GM21390 (cell line): ENCODE data around the gene RALGDS.
"Not testable (repeated sequence)": the region's sequence is repeated elsewhere in the genome, so short reads cannot be mapped to it uniquely, and the experiment has no call there.

ENCODE experiments used
- ATAC-seq: cut with Tn5 transposase; IDR thresholded peaks from one replicate; pipeline ENCODE4 v1.9.1; 2021; ENCODE audit not compliant: unreplicated experiment

Gene RALGDS

DNA sequence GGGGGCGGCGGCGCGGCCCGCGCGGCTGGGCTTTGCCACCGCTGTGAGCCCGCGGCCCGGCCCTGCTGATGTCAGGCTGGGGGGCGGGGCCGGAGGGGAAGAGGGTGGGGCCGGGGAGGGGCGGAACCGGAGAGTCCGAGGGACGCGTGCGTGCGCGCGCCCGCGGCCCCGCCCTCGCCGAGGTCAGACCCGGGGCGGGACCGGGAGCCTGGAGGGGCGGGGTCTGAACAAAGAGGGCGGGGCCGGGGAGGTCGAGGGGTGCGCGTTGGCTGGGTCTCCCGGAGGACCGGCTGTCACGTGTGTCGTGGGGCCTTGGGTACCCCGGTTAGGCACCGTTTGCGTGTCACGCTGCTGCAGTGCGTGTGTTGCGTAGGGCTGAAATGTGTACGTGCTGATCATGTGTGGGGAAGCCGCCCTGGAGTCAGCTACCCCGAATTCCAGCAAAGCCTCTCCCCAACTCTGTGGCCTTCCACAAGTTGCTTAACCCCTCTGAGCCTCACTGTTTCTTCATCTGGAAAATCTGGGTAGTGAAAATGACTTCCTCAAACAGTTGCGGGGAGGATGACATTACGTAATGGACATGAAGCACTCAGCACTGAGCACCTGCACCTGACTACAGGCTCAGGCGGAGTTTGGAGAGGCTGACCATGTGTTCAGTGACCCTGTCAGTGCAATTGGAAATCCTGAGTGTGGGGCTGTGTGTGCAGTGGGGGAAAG is at the start of gene RALGDS:
RALGDS (minus strand) TSS at position 43 of the 717 bp plus-strand sequence. CDS start 86 bp downstream, outside the sequence.
- ATAC-seq = peak; percentile 62

DNA sequence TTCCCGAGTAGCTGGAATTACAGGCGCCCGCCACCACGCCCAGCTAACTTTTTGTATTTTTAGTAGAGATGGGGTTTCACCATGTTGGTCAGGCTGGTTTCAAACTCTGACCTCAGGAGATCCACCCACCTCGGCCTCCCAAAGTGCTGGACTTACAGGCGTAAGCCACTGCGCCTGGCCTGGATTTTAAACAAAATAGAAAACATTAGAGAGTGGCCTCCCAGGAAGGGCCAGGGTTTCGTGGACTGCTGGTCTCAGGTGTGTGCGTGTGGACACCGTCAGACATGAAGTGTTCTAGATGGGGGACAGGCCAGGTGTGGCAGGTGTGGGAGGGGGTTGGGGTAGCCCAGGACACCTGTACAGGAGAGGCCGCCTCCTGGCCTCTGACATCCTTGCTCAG is 49.7 kb upstream of the RALGDS start:
- no peak for ATAC-seq

DNA sequence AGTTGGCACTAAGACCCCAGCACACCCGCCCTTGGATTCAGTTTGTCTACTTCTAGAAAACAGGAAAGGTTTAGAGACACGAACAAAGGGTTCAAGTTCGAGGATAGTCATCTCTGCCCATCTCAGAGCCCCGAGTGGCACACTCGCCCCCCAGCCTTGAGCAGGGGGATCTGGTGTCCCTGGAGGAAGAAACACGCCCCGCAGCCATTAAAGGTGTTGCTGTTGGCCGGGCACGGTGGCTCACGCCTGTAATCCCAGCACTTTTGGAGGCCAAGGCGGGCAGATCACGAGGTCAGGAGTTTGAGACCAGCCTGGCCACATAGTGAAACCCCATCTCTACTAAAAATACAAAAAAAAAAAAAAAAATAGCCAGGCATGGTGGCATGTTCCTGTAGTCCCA is 48.6 kb upstream of the RALGDS start:
- not testable (repeated sequence) for ATAC-seq

DNA sequence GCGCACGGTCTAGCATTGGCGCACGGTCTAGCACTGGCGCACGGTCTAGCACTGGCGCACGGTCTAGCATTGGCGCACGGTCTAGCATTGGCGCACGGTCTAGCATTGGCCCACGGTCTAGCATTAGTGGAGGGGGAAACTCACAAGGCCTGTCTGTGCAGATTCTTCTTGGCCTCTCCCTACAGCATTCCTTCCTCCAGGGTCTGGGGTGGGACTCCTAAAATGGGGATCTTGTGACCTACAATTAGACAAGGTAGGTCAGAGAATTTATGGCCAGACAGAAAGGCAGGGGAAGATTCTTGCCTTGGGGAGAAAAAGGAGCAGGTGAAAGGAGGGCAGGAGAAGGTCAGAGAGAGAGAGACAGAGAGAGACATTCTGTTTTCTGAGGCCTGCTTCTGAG is 48.1 kb upstream of the RALGDS start:
- ATAC-seq = no peak

DNA sequence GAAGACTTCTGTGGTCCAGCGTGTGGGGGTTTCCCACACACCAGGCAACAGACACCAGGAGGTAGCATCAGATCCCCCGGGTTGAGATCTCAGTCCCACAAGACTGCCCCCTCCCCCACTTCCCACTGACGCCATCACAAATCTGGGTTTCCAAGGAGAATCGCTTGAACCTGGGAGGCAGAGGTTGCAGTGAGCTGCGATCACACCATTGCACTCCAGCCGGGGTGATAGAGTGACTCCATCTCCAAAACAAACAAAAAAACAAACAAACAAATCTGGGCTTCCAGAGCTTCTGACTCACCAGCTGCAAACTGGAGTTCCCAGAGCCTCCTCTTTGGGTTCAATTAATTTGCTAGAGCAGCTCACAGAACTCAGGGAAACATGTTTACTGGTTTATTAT is 47.4 kb upstream of the RALGDS start:
- ATAC-seq = no peak

DNA sequence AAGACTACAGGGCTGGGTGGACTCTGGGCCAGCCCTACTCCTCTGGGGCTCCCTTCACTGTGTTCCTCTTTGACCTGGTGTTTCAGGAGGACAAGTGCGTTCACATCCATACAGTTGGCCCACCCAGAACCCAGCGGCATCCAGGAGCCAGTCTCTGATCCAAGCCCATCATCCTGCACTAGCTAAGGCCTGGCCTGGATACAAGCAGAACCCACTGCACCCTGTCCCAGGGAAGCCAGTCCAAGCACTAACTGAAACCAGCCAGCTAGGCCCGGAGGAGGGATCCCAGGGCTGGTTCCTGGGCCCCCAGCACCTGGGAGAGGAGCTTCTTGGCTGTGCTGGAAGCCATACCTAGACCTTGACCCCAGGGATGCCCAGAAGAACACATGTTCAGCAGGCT is 46.7 kb upstream of the RALGDS start:
- ATAC-seq = no peak

DNA sequence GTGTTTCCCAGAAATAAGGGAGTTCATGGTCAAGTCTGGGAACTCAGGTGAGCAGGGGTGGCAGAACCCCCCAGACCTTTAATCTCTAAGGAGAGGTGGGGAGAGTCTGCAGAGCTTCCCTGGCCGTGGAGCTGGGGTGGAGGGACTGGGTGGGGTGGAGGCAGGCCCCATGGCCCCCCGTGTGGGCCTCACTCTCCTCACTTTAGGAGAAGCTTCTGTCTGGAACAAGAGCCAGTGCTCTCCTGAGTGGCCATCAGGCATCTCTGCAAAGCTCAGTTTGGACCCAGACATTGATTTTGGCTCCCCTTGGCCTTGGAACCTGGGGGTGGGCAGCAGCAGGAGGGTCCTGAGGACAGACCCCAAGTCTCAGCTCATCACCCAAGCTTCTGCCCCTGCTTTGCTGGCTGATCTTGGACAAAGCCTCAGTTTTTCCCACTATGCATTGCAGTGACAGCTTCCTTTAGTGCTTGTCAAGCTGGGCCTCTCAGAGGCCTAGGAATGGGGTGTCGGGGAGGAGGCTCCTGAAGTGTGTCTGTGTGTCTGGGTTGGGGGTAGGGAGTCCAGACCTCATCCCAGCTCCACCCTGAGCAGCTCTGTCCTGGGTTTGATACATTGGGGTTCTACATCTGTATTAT is 46.2 kb upstream of the RALGDS start:
- ATAC-seq = no peak

- no peak for ATAC-seq
These were observed 45.4 kb upstream of the RALGDS start for GRCh38 chr9:133166392-133166791.

DNA sequence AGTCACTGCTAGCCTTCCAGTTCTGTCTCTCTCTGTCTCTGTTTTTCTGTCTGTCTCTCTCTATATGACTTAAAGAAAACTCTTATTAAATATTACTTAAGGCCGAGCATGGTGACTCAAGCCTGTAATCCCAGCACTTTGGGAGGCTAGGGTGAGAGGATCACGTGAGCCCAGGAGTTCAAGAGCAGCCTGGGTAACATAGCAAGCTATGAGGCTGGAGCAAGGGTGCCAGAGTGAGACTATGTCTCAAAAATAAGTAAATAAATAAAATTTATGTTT is 44.4 kb upstream of the RALGDS start:
- no peak for ATAC-seq

GRCh38 chr9:133164191-133164590 is 43.2 kb upstream of the RALGDS start:
- ATAC-seq = no peak

DNA sequence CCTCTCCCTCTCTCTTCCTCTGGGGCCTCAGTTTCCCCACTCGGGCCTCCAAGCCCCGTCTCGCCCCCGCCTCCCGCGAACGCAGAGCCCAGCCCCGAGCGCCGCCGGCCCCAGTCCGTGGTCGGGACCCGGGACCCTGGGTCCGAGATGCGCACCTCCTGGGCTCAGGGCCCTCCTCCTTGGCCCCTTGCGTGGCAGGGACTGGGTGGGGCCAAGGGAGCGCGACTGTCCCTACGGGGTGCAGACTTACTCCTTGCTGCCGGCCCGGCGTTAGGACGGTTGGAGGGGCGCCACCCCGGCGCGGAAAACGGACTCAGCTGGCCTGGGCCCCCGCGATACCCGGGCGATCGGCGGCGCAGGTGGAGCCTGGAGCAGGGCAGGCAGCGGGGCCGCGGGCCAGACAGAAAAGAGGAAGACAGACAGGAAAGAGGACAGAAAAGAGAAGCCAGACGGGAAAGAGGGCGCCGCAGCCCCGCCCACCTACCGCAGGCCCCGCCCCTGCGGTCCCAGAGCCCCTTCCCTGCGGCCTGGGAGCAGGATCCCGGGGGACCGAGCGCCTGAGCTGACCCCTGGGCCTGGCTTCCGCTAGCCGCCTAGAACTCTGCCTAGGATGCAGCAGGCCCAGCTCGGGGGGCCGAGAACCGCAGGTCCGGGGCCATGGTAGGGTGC is 42.6 kb upstream of the RALGDS start, which contains the start of gene GBGT1:
GBGT1 (minus strand) TSS at position 411 of the 669 bp plus-strand sequence. CDS start 1,502 bp downstream, outside the sequence.
- peak; percentile 60 for ATAC-seq

GRCh38 chr9:133162861-133163503 is 41.9 kb upstream of the RALGDS start:
- ATAC-seq = no peak

- no peak for ATAC-seq
These were observed 40.5 kb upstream of the RALGDS start for GRCh38 chr9:133161547-133161950.

- no peak for ATAC-seq
These were observed 39.9 kb upstream of the RALGDS start for GRCh38 chr9:133160742-133161546.

DNA sequence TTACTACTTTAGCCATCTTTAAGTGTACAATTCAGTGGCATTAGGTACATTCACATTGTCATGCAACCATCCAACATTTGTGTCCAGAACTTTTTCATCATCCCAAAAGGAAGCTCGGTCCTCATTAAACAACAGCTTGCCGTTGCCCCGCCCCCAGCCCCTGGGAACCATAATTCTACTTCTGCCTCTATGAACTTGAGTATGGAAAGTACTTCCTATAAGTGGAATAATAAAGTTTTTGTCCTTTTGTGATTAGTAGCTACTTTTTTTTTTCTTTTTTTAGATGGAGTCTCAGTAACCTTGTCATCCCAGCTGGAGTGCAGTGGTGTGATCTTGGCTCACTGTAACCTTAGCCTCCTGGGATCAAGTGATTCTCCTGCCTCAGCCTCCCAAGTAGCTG is 37.7 kb upstream of the RALGDS start:
- ATAC-seq = no peak

- ATAC-seq = no peak
These were observed 34.1 kb upstream of the RALGDS start for GRCh38 chr9:133155156-133155555.

GRCh38 chr9:133154097-133154989 is 33.3 kb upstream of the RALGDS start:
- ATAC-seq = no peak

- ATAC-seq = no peak
These were observed 32.4 kb upstream of the RALGDS start for GRCh38 chr9:133153227-133154096.
